Upper lobe of left lung (tissue), 4 donors: ENCODE results near the gene MUL1.

Source experiments
- CTCF ChIP-seq, 6 experiments: fragments of 450-650 bp in 4 of 6; fragments of 200-600 bp in 2 of 6; sonication (generic) in 2 of 6; IDR thresholded peaks; one replicate each; pipeline ENCODE4 v1.5.1; 2016 to 2019; ENCODE audit warnings: antibody characterized with exemption in 6 of 6
- EP300 ChIP-seq, 4 donors: sonication (generic); formaldehyde crosslinking; IDR thresholded peaks; one replicate each; pipeline ENCODE4 v1.5.1; 2017; ENCODE audit warnings: antibody characterized with exemption in 4 of 4, control low read depth in 2 of 4
- POLR2A ChIP-seq, 4 donors: fragments of 450-650 bp; IDR thresholded peaks; one replicate each; pipeline ENCODE4 v1.5.1; 2016 to 2017; ENCODE audit warnings: antibody characterized with exemption in 4 of 4, mild to moderate bottlenecking in 2 of 4
- POLR2AphosphoS5 ChIP-seq, 2 donors: sonication (generic); formaldehyde crosslinking; IDR thresholded peaks; one replicate each; pipeline ENCODE4 v1.5.1; 2017; ENCODE audit warnings: antibody characterized with exemption in 2 of 2

GRCh38 chr1:20528221-20528620 lies 20.3 kb upstream of the MUL1 start:
- TF ChIP-seq POLR2A (IDR thresholded peaks at IDR 0.05) = no peak
- TF ChIP-seq CTCF (IDR thresholded peaks at IDR 0.05) = no peak
- no peak for TF ChIP-seq EP300 (IDR thresholded peaks at IDR 0.05)
- TF ChIP-seq POLR2AphosphoS5 (IDR thresholded peaks at IDR 0.05) = no peak
